NCI-H1092 treated with DMSO at 0.1 percent for 48 hours (cell line): Measurements from ENCODE around the gene CNST.
"Not testable (repeated sequence)": the region's sequence is repeated elsewhere in the genome, so short reads cannot be mapped to it uniquely, and the experiment has no call there.

Experiments used
- DNase-seq: peaks from one replicate; lab custom pipeline; 2025; lab: John Stamatoyannopoulos, UW

The CNST gene

GRCh38 chr1:246583448-246584185 is 17.4 kb downstream of the CNST start:
- peak; percentile 55 for DNase-seq

DNA sequence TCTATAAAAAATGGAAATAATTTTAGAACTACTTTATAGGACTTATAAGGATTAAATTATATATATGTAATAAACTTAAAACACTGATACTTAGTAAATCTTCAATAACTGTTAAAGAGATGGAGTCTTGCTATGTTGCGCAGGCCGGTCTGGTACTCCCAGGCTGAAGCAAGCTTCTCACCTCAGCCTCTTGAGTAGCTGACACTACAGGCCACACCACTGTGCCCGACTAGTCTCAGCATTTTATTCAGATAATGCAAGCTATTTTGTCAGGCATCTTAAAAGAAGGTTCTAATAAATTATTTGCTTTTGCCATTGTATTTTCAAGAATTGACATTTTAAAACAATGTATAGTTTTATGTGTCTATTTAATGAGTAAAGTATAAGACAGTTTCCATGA is 20.8 kb downstream of the CNST start:
- no peak for DNase-seq

DNA sequence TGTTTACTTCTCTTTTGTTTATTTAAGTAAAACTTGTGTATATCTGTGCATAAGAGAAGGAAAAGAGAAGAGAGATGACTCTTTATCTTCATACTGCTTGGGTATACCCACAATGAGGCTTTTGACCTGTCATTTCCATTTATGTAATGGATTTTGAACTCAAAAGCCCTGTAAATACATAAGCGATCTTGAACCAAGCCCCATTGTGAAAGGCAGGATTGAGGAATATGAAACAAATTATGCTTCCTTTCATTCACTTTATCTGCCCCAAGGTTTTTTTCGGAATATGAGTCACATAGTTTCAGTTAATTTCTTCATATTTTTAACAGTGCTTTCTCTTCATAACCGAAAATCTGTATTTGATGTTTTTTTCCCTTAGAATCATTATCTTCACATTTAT is 21.4 kb downstream of the CNST start:
- no peak for DNase-seq

DNA sequence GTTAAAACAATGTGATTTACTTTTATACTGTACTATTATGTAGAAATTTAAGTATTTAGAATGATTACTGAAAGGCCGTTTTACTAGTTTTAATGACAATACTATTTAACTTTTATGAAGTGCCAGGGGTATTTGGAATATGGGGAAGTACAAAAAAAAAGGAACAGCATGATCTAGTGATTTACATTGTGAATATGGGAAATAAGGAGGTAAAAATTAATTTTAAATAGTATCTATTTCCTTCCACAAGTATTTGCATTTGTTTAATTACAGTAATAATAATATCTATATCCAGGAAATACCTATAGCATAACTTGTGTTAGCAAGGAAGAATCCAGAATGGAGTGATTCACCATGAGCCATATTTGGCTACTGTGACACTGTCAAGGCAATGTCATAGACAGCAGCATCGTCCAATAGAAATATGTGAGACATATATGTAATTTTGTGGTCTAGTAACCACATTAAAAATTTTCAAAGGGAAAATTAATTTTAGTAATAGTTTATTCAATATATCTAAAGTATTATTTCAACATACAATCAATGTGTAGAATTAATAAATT is 22.0 kb downstream of the CNST start:
- DNase-seq: no peak

DNA sequence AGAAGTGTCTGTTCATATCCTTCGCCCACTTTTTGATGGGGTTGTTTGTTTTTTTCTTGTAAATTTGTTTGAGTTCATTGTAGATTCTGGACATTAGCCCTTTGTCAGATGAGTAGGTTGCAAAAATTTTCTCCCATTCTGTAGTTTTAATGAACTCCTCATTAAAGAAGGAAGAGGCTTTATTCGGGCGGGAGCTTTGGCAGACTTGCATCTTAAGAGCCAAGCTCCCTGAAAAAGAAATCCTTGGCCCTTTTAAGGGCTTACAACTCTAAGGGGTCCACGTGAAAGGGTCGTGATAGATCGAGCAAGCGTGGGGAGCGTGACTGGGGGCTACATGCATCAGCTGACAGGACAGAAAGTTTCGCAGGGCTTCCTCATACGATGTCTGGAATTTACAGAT is 23.7 kb downstream of the CNST start:
- not testable (repeated sequence) for DNase-seq

GRCh38 chr1:246591047-246591446 is 24.8 kb downstream of the CNST start:
- no peak for DNase-seq

- no peak for DNase-seq
Observed at GRCh38 chr1:246591504-246591903, 25.2 kb downstream of the CNST start.

- no peak for DNase-seq
Observed at GRCh38 chr1:246591958-246592357, 25.7 kb downstream of the CNST start.

DNA sequence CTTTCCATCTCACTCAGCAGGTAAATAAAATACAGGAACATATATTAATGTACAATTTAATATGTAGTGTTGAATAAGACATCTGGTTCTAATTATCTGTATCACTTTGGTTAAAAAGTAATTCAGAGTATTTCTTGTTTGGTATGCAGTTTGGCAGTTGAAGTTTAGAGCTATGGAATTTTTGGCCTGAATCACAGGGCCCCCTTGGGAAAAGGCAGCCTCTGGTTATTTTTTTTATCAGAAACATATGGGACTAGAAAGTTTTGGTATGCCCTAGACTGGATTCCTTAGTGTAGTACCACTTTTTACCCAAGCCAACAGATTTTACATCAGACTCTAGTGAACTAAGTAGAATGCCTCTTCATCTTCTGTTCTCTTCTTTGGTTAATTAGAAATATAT is 26.4 kb downstream of the CNST start:
- DNase-seq: no peak

GRCh38 chr1:246595146-246595545 is 28.9 kb downstream of the CNST start:
- no peak for DNase-seq

DNA sequence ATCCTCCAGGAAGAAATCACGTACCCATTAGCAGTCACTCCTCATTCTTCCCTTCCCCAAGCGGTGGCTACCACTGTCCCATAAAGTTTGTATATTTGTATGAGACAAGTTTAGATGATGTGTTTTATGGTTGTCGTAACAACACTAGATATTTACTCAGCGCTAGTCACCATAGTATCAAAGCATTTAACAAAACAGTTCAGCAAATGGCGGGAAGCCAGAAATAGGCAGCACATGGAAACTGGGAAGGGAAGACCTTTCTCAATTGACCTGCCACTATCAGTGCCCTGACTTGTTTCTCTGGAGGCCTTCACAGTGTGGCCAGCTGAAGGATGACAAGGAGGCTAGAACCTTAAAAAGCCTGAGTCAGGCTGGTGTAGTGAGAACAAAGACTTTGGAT is 31.1 kb downstream of the CNST start:
- DNase-seq: no peak

DNA sequence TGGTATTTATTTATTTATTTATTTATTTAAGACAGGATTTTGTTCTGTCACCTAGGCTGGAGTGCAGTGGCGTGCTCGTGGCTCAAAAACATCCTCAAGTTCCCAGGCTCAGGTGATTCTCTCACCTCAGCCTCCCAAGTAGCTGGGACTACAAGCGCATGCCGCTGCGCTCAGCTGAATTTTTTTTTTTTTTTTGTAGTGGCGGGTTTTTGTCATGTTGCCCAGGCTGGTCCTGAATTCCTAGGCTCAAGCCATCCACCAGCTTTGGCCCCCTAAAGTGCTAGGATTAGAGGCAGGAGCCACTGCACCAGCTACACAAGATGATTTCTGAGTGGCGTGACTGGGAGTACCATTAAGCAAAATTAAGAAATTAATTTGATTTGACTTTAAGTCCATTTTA is 31.7 kb downstream of the CNST start:
- no peak for DNase-seq

DNA sequence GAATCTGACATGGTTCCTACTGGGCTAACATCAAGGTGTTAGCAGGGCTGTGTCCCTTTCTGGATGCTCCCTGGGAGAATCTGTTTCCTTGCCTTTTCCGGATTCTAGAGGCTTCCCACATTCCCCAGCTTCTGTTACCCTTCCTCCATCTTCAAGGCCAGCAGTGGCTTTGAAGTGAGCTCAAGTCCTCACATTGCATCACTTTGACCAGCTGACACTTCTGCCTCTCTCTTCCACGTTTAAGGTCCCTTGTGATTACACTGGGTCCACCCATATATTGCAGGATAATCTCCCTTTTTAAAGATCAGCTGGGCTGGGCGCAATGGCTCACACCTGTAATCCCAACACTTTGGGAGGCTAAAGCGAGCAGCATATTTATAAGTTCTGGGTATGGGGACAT is 33.1 kb downstream of the CNST start:
- no peak for DNase-seq

DNA sequence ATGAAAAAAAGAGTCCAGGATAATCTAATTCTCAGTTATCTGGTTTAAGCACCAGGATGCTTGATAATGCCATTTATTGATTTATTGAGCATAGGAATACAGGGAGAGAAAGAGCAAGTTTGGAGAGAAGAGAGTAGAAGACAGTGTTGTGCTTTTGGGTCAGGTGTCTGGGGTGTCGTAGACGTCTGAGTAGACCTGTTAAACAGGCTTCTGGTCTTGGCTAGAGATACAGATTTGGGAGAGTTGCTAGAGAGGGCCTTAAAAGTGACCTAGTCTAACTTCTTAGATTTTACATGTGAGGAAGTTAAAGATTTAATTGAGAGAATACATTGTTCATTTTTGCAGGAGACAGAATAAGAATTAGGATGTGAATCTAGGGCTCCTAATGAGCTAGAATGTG is 34.3 kb downstream of the CNST start:
- no peak for DNase-seq

DNA sequence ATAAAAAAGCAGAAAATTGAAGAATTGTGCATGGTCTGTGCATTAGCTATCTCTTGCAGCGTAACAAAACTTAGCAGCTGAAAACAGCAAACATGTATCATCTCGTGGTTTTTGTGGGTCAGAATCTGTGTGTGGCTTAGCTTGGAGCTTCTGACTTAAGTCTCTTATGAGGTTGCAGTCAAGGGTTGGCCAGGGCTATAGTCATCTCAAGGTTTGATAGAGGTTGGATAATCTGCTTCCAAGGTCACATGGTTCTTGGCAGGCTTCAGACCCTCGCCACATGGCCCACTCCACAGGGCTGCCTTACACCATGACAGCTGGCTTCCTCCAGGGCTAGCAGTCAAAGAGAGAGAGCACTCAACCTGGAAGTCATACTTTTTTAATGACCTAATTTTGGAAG is 35.9 kb downstream of the CNST start:
- DNase-seq: no peak

DNA sequence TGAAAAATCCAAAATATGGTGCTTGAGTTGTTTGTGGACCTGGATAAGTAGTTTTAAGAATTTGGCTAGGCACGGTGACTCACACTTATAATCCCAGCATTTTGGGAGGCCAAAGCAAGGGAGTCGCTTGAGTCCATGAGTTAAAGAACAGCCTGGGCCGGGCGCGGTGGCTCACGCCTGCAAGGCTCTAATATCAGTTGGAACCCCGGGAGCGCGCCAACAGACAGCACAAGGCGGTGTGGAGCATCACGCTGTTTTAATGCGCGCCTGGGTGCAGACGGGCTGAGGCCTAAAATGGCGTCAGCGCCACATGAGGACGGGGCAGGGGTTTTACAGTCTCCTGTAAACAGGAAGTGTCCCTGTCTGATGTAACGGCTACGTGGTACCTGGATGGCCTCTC is 39.0 kb downstream of the CNST start:
- DNase-seq: not testable (repeated sequence)

GRCh38 chr1:246607462-246607861 is 41.2 kb downstream of the CNST start:
- DNase-seq: no peak

DNA sequence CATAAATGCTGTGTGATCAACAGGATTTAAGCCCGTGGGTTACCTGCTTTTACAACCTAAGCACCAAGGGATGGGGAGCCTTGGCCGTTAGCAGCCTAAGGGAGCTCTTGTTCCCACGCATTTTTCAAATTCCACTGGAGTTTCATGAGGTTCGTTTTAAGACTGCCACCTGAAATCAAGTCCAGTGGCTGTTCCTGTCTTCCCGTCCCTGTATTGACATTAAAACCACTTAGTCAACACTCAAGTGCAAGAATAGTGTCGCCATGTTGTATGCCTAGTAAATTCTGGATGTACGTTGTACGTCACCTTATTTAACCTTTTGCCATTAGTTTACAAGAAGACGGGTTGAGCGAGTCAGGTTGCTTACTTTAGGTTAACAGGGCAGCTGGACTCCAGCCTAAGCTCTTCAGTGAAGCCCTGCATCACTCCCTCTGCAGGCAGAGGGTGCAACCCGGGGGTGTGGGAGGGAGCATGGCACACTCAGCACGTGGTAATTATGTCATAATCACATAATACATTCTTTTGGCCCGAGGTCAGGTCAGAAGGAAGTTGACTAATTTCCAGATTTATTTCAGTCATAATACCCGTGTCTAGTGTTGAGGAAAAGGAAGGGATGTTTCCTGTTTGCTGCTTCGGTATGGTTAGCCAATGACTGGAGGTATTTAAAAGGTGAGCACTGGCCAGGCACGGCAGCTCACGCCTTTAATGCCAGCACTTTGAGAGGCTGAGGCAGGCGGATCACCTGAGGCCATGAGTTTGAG is 42.5 kb downstream of the CNST start:
- DNase-seq: no peak

DNA sequence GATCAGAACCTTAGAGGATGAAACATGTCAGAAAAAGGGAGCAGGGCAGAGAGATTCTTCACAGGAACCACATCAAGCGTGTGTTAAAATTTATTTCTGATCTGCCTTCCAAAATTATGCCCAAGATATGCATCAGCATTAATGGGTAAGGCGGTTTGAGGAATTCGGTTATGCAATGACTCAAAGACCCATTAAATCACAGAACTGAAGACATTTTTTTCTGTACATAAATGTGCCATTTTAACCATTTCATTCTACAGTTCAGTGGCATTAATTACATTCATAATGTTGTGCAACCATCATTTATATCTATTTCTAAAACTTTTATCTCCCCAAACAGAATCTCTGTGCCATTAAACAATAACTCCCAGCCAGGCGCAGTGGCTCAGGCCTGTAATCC is 43.4 kb downstream of the CNST start:
- no peak for DNase-seq

GRCh38 chr1:246613096-246613758 is 47.0 kb downstream of the CNST start:
- DNase-seq: no peak

DNA sequence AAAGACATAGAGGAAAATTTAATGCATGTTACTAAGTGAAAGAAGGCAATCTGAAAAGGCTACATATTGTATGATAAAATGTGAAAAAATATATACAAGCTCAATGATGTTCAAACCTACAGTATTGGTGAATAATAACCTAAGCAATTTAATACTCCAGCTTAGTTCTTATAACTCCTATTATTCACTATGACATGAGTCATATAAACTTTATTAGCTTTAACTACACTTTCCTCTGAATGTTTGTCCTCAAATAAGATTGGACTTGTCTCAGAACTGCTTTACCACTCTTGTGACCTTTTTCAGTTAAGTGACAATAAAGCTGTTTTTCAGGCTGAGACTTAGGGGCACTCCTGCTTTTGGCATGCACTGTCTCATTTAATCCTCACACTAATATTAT is 50.9 kb downstream of the CNST start:
- no peak for DNase-seq

GRCh38 chr1:246617768-246618167 is 51.5 kb downstream of the CNST start:
- no peak for DNase-seq
